Testis (tissue), 2 donors: ENCODE measurements around the gene LRRC7.

ENCODE experiments used
- POLR2A ChIP-seq: fragments of 450-650 bp; IDR thresholded peaks from one replicate; pipeline ENCODE4 v1.6.1; 2017; ENCODE audit warnings: antibody characterized with exemption, mild to moderate bottlenecking, moderate library complexity
- TF ChIP-seq, protein P1 (sequence below), 3 experiments: fragments of 450-650 bp in 2 of 3; fragments of 200-600 bp in 1 of 3; sonication (generic) in 1 of 3; IDR thresholded peaks; one replicate each; pipeline ENCODE4 v1.5.1; 2016 to 2019; ENCODE audit warnings: antibody characterized with exemption in 3 of 3, mild to moderate bottlenecking in 2 of 3, moderate library complexity in 1 of 3

GRCh38 chr1:69754521-69754920 is 186.8 kb downstream of the LRRC7 start:
- no peak for TF ChIP-seq POLR2A
- TF ChIP-seq, protein P1, sequence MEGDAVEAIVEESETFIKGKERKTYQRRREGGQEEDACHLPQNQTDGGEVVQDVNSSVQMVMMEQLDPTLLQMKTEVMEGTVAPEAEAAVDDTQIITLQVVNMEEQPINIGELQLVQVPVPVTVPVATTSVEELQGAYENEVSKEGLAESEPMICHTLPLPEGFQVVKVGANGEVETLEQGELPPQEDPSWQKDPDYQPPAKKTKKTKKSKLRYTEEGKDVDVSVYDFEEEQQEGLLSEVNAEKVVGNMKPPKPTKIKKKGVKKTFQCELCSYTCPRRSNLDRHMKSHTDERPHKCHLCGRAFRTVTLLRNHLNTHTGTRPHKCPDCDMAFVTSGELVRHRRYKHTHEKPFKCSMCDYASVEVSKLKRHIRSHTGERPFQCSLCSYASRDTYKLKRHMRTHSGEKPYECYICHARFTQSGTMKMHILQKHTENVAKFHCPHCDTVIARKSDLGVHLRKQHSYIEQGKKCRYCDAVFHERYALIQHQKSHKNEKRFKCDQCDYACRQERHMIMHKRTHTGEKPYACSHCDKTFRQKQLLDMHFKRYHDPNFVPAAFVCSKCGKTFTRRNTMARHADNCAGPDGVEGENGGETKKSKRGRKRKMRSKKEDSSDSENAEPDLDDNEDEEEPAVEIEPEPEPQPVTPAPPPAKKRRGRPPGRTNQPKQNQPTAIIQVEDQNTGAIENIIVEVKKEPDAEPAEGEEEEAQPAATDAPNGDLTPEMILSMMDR (IDR thresholded peaks at IDR 0.05): no peak
